ENCODE results near the gene NRL. TPM values are rescaled to one million over a fixed set of nuclear protein-coding genes. Genes with fewer than 3 reads are reported as not detected.

Gene NRL
- total and polyA plus RNA-seq, 4 donors, result 2.7 to 5.4 (median 3.1) TPM

- Histone ChIP-seq H3K36me3 (ENCODE audit: control insufficient read depth in 4 of 4, insufficient read depth in 4 of 4, low read length in 4 of 4) (no peaks in the 10 kb centered on the region), H3K27me3 (ENCODE audit: control insufficient read depth in 3 of 3, insufficient read depth in 3 of 3, low read length in 2 of 3) (no peaks in the 10 kb centered on the region), H3K4me1 (ENCODE audit: control insufficient read depth in 5 of 5, insufficient read depth in 5 of 5, low read length in 5 of 5) (peaks cover 0 to 4% (median 0%) of the 10 kb centered on the region in 5 donors), H3K9me3 (ENCODE audit: control insufficient read depth in 4 of 4, insufficient read depth in 3 of 4, low read length in 3 of 4) (peaks cover 0 to 2% (median 0%) of the 10 kb centered on the region in 4 donors), H3K4me3 (no peak overlapping the region), H3K27ac (ENCODE audit: low read depth in 1 of 2, low read length in 1 of 2) (no peak overlapping the region), H3K9ac (ENCODE audit: insufficient read depth in 1 of 2, low read length in 2 of 2) (no peak overlapping the region)
- ATAC-seq (ENCODE audit: insufficient read depth, low FRiP score) (no peak), DNase-seq (no peak)
- WGBS, 2 donors, result 77 to 87% methylated on average over 4 of the region's 4 CpGs
- no peak for TF ChIP-seq CTCF (IDR thresholded peaks at IDR 0.05; ENCODE audit: control extremely low read depth, extremely low read depth)
Observed at GRCh38 chr14:24063263-24063836, 51.4 kb downstream of the NRL start.

- Histone ChIP-seq H3K27me3 (ENCODE audit: control insufficient read depth in 3 of 3, insufficient read depth in 3 of 3, low read length in 2 of 3) (no peaks in the 10 kb centered on the region), H3K4me1 (ENCODE audit: control insufficient read depth in 5 of 5, insufficient read depth in 5 of 5, low read length in 5 of 5) (peaks cover 0 to 4% (median 0%) of the 10 kb centered on the region in 5 donors), H3K9me3 (ENCODE audit: control insufficient read depth in 4 of 4, insufficient read depth in 3 of 4, low read length in 3 of 4) (no peaks in the 10 kb centered on the region), H3K9ac (ENCODE audit: insufficient read depth in 1 of 2, low read length in 2 of 2) (no peak overlapping the region), H3K27ac (ENCODE audit: low read depth in 1 of 2, low read length in 1 of 2) (no peak overlapping the region), H3K36me3 (ENCODE audit: control insufficient read depth in 4 of 4, insufficient read depth in 4 of 4, low read length in 4 of 4) (no peaks in the 10 kb centered on the region), H3K4me3 (no peak overlapping the region)
- DNase-seq (no peak), ATAC-seq (ENCODE audit: insufficient read depth, low FRiP score) (no peak)
- TF ChIP-seq CTCF (IDR thresholded peaks at IDR 0.05; ENCODE audit: control extremely low read depth, extremely low read depth), result no peak
- 89 to 93% methylated on average over 14 of the region's 14 CpGs for WGBS, 2 donors
Observed at GRCh38 chr14:24062216-24062980, 52.4 kb downstream of the NRL start.

- H3K4me3 ChIP-seq, result no peak overlapping the region
- WGBS, 2 donors, result 96% methylated on average over 7 of the region's 7 CpGs
- peaks cover 0 to 4% (median 0%) of the 10 kb centered on the region in 5 donors for H3K4me1 ChIP-seq (ENCODE audit: control insufficient read depth in 5 of 5, insufficient read depth in 5 of 5, low read length in 5 of 5)
- ATAC-seq (ENCODE audit: insufficient read depth, low FRiP score) (no peak), DNase-seq (no peak)
- no peak overlapping the region for H3K27ac ChIP-seq (ENCODE audit: low read depth in 1 of 2, low read length in 1 of 2)
- no peaks in the 10 kb centered on the region for H3K36me3 ChIP-seq (ENCODE audit: control insufficient read depth in 4 of 4, insufficient read depth in 4 of 4, low read length in 4 of 4)
- H3K9me3 ChIP-seq (ENCODE audit: control insufficient read depth in 4 of 4, insufficient read depth in 3 of 4, low read length in 3 of 4), result no peaks in the 10 kb centered on the region
- no peak overlapping the region for H3K9ac ChIP-seq (ENCODE audit: insufficient read depth in 1 of 2, low read length in 2 of 2)
- no peak for TF ChIP-seq CTCF (IDR thresholded peaks at IDR 0.05; ENCODE audit: control extremely low read depth, extremely low read depth)
- no peaks in the 10 kb centered on the region for H3K27me3 ChIP-seq (ENCODE audit: control insufficient read depth in 3 of 3, insufficient read depth in 3 of 3, low read length in 2 of 3)
Observed at GRCh38 chr14:24060984-24061913, 53.5 kb downstream of the NRL start.

Data from lung (tissue), 12 donors.